Activated CD4-positive, alpha-beta T cell treated with anti-CD3 and anti-CD28 coated beads, Interleukin-2, amount 50 U/mL, for 1 hour (primary cell): ENCODE results near the gene SLC25A42.
"Not testable (repeated sequence)": the region's sequence is repeated elsewhere in the genome, so short reads cannot be mapped to it uniquely, and the experiment has no call there.

Experiments
- DNase-seq: peaks from one replicate; pipeline ENCODE4 v3.0.0-alpha.2; 2020

The SLC25A42 gene

DNA sequence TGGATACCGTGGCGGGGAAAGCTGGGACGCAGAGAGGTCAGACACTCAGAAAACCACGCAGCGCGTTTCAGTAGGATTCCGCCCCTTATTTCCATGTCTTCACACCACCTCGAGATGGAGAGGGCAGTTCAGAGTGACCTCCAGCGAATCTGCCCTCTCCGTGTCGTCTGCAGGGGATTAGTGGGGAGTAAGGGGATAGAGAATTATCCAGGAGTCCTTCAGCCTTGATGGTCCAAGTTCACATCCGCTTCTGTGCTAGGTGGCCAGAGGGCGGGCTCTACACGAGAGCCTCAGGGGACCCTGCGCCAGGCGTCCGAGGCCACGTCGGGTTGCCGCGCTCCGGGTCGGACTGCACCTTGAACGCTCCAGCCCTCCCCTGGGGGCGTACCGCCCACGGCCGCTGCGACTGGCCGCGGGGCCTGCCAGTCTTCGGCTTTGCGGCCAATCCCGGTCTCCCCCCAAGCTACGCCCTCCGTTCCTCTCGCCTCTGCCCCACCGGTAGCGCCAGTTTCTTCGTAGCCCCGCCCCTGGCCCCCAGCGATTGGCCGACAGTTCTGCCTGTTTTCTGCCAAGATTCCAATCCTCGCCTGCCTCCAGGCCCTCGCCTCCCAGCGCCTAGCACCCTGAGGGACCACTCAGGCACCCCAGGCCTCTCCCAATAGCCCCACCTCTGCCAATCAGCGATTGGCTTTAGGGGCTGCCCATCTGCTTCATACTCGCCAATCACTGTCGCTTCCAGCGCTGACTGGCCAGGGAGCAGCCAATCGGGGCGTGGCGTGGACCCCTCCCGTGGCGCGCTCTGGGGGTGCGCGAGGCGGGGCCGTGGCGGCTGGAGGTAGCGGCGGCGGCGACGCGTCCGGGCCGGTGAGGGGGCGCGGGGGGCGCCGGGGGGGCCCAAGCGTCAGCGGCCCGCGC is at the start of gene SLC25A42:
Gene SLC25A42 (plus strand): TSS at position 812 of the 915 bp plus-strand sequence. CDS start 32,131 bp downstream, outside the sequence.
- DNase-seq = peak; percentile 98

- no peak for DNase-seq
Measured at GRCh38 chr19:19021115-19021514, 42.7 kb upstream of the SLC25A42 start.

DNA sequence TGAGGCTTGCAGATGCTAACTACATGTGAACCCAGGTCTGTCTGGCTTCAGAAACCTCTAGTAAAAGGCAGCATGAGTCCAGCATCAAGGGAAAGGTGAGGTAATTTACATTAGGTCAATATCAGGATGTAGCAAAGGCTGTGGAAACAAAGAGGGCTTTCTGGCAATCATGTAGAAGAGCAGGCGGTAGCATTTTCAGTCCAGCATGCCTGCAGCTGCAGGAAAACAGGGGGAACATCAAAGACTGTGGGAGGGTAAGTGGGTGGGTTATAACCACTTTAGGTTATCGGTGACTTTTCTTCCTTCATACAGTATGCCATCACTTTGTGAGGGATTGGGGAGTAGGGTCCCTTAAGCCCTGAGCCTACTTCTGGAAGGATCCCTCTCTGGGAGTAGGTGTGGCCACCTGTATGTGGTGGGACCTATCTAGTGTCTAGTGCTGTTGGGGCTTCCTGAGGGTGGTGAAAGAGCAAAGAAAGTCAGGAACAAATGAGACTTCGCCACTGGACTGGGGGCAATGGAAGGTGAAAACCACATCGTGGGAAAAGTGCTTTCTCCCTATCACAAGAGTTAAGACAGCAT is 41.3 kb upstream of the SLC25A42 start:
- no peak for DNase-seq

DNA sequence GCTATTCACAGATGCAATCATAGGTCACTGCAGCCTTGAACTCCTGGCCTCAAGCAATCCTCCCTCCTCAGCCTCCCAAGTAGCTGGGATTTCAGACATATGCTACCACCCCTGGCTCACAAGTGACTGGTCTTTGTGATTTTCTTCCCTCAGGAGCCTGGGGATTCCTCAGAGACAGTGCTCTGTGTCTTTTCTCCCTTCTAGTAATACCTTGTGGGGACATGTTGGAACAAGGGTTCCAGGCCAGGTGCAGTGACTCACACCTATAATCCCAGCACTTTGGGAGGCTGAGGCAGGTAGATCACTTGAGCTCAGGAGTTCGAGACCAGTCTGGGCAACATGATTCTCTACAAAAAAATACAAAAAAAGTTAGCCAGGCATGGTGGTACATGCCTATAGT is 40.4 kb upstream of the SLC25A42 start:
- not testable (repeated sequence) for DNase-seq

GRCh38 chr19:19025861-19026260 is 37.9 kb upstream of the SLC25A42 start:
- no peak for DNase-seq

GRCh38 chr19:19026299-19026971 is 37.4 kb upstream of the SLC25A42 start:
- no peak for DNase-seq

- DNase-seq = no peak
Measured at GRCh38 chr19:19027228-19027627, 36.6 kb upstream of the SLC25A42 start.

DNA sequence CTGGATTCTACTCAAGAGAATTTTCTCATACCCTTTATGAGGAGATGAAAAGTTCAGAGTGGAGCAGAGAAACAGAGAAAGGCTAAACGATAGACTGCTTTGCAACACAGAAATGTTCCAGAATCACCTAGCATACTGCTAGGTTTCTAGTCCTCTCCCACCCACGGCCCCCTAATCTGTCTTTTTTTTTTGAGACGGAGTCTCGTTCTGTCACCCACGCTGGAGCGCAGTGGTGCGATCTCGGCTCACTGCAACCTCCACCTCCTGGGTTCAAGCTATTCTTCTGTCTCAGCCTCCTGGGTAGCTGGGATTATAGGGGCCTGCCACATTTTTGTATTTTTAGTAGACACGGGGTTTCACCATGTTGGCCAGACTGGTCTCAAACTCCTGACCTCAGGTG is 35.3 kb upstream of the SLC25A42 start:
- no peak for DNase-seq

- DNase-seq = no peak
Measured at GRCh38 chr19:19031891-19032290, 31.9 kb upstream of the SLC25A42 start.

GRCh38 chr19:19032420-19033175 is 31.2 kb upstream of the SLC25A42 start:
- DNase-seq = peak; percentile 60

DNA sequence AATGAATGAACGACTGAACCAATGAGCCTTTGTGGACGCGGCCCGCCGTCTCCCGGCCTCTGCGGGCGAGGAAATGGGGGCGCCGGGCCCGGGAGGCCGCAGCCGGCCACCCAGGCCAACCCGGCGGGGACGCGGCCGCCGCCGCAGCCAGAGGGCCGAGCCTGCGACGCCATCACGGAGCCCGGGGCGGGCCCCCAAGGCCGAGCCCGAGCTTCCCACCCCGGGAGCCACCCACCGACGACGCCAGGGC is 30.7 kb upstream of the SLC25A42 start:
- DNase-seq = no peak

- DNase-seq = peak; percentile 83
Measured at GRCh38 chr19:19033426-19034203, 30.2 kb upstream of the SLC25A42 start, which contains the start of the genes ARMC6 and SUGP2. Gene ARMC6, plus strand, starts transcription at chr19:19033603. Its CDS starts 607 bp downstream, at chr19:19034210. Gene SUGP2, minus strand, starts transcription at chr19:19033517. Its CDS starts 2,446 bp downstream, at chr19:19031071.

- peak; percentile 58 for DNase-seq
Measured at GRCh38 chr19:19034204-19034624, 29.6 kb upstream of the SLC25A42 start.

GRCh38 chr19:19039901-19040300 is 23.9 kb upstream of the SLC25A42 start:
- DNase-seq = no peak

GRCh38 chr19:19040417-19040816 is 23.4 kb upstream of the SLC25A42 start:
- no peak for DNase-seq

GRCh38 chr19:19042732-19043280 is 21.0 kb upstream of the SLC25A42 start:
- no peak for DNase-seq

DNA sequence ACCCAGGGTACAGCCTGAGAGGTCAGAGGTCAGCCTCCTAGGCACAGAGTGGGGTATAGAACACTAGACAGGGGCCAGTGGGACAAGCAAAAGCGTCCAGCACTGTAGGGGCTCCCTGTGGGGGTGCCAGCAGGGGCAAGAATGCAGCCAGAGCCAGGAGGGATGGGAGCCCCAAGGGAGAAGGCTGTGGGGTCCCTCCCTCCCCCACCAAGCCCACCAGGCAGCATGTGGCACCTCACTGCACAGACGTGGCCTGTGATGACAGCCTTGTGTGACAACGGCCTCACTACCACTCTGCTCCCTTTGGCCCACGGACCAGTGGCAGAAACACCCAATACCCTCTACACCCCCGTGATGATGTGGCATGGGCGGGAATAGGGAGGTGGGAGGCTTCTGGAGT is 20.3 kb upstream of the SLC25A42 start:
- no peak for DNase-seq

DNA sequence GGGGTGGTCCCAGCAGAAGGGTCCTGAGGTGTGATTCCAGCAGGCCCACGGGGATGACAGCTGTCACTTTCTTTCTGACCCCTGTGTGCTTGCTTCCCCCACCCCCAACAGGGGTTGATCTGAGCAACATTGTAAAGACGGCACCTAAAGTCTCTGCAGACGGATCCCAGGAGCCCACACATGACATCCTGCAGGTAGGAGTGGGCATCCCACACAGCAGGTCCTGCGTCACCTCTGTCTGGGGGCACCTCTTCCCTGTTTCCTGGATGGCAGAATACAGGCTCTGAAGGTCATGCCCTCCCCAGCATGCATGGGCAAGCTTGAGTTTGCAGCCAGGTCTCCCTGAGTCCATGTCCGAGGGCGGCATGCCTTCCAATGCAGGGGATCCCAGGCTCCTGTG is 19.9 kb upstream of the SLC25A42 start:
- DNase-seq = no peak

- no peak for DNase-seq
Measured at GRCh38 chr19:19049406-19049805, 14.4 kb upstream of the SLC25A42 start.

DNA sequence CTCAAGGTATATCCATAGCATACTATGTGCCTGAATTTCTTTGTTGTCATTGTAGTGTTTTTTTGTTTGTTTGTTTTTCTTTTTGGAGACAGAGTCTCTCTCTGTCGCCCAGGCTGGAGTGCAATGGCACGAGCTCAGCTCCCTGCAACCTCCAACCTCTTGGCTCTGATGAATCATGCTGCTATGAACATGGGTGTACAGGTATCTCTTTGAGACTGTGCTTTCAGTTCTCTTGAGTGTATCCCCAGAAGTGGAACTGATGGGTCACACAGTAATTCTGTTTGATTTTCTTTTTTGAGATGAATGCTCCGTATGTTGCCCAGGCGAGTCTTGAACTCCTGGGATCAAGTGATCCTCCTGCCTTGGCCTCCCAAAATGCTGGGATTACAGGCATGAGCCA is 13.7 kb upstream of the SLC25A42 start:
- no peak for DNase-seq

DNA sequence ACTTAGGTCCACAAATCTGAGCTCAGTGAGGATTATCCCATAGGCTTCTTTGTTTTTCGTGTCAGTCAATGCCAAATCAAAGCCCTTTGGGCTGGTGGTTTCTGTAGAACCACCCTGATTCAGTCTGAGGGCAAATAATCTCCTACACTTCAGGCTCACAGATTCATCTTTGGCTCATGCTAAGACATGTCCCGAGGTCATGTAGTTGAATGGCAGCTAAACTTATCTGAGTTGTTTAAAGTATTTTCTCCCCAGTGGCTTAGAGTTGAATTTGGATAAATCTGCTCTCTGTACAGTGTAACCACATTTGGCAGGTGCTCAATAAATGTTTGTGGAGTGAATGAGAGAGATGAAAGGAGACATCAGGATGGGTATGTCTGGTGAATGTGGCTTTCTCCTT is 13.1 kb upstream of the SLC25A42 start:
- DNase-seq = no peak
